GM19324 (cell line): ENCODE data around the gene SNX12.
"Not testable (repeated sequence)": the region's sequence is repeated elsewhere in the genome, so short reads cannot be mapped to it uniquely, and the experiment has no call there.

ENCODE experiments used
- ATAC-seq: cut with Tn5 transposase; IDR thresholded peaks from one replicate; pipeline ENCODE4 v1.9.1; 2021; ENCODE audit warnings: mild to moderate bottlenecking, moderate library complexity; ENCODE audit not compliant: unreplicated experiment, low FRiP score

Gene SNX12

GRCh38 chrX:71095033-71095432 is 26.9 kb upstream of the SNX12 start:
- ATAC-seq: no peak

GRCh38 chrX:71091263-71091662 is 23.1 kb upstream of the SNX12 start:
- no peak for ATAC-seq

- no peak for ATAC-seq
Observed at GRCh38 chrX:71085900-71086299, 17.8 kb upstream of the SNX12 start.

GRCh38 chrX:71082822-71083221 is 14.7 kb upstream of the SNX12 start:
- no peak for ATAC-seq

GRCh38 chrX:71082124-71082647 is 14.1 kb upstream of the SNX12 start:
- no peak for ATAC-seq

GRCh38 chrX:71081330-71082123 is 13.4 kb upstream of the SNX12 start:
- ATAC-seq: no peak

- ATAC-seq: no peak
Observed at GRCh38 chrX:71070531-71070930, 2.4 kb upstream of the SNX12 start.

- no peak for ATAC-seq
Observed at GRCh38 chrX:71067712-71068043, 456 bp downstream of the SNX12 start.

- ATAC-seq: no peak
Observed at GRCh38 chrX:71067089-71067488, 1.0 kb downstream of the SNX12 start.

GRCh38 chrX:71060127-71060526 is 8.0 kb downstream of the SNX12 start:
- no peak for ATAC-seq

GRCh38 chrX:71057848-71058530 is 10.1 kb downstream of the SNX12 start:
- no peak for ATAC-seq

GRCh38 chrX:71056867-71057266 is 11.3 kb downstream of the SNX12 start:
- no peak for ATAC-seq

- peak; percentile 91 for ATAC-seq
Observed at GRCh38 chrX:71053217-71053621, 14.9 kb downstream of the SNX12 start.

- ATAC-seq: no peak
Observed at GRCh38 chrX:71052721-71053120, 15.4 kb downstream of the SNX12 start.

GRCh38 chrX:71047891-71048290 is 20.2 kb downstream of the SNX12 start:
- not testable (repeated sequence) for ATAC-seq

GRCh38 chrX:71017396-71017939 is 50.7 kb downstream of the SNX12 start:
- no peak for ATAC-seq
